GM21390 (cell line): ENCODE data around the gene LPAR5.
"Not testable (repeated sequence)": the region's sequence is repeated elsewhere in the genome, so short reads cannot be mapped to it uniquely, and the experiment has no call there.

ENCODE experiments used
- ATAC-seq: cut with Tn5 transposase; IDR thresholded peaks from one replicate; pipeline ENCODE4 v1.9.1; 2021; ENCODE audit not compliant: unreplicated experiment

The LPAR5 gene

DNA sequence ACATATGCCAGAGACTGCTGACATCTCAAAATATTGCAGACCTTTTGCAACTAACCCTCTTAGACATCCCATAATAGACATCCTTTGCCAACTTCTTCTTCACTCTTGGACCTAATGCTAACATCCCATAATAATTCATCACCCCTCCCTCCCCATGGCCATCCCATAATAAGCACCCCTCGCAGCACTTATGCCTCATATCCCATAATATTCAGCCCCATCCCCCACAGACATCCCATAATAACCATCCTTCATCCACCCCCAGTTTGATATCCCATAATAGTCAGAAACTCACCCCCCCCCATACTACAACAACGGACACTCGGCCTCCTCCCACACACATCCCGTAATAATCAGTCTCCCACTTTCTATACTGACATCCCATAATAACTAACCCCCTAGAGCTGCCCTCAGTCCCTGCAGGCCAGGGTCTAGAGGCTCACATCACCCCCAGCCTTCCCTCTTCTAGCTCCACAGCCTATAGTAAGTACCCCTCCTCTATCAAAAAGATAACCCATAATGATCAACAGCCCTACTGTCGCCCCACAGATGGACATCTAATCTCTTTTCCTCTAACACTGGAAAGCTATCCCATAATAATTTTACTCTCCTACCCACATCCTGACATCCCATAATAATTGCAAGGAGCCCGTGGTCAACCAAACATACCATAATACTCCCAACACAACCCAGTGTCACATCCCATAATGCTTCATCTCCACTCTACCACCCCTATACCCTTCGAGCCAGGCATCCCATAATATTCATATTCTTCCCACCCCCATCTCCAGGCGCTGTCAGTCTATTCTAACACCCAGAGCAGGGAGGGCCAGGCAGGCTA is 27.8 kb downstream of the LPAR5 start:
- no peak for ATAC-seq

DNA sequence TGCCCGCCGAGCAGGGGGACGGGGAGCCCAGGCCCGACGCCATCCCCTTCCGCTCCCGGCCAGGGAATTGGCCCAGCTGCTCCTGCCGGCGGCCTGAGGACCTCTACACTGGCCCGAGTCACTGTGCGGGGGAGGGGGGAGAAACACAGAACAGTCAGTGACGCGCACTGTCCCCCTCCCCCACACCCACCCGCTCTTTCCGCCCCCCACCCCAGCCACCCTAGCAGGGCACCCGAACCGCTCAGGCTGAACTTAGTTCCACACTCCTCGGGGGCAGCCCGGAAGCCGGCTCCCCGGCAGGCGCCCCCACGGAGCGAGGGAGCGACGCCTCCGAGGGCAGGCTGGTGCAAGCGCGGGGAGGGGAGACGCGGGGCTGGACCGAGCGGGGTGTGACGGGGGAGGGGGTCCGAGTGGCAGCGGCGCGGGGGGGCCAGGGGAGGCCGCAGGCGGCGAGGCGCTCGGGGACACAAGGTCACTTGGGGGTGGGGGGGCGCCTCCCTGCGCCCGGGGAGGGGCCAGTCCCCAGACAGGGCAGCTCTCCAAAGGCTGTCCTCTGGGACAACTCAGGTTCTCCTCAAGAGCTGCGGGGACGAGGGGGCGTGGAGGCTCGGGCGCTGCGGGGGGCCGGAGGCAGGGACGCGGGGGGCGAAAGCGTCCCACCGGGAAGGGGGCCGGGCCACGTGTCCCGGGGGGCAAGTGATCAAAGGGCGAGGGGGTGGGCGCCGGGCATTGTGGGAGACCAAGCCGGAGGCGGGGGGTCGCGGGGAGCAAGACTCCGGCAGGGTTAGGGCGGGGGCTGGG is 29.2 kb downstream of the LPAR5 start:
- ATAC-seq: no peak

DNA sequence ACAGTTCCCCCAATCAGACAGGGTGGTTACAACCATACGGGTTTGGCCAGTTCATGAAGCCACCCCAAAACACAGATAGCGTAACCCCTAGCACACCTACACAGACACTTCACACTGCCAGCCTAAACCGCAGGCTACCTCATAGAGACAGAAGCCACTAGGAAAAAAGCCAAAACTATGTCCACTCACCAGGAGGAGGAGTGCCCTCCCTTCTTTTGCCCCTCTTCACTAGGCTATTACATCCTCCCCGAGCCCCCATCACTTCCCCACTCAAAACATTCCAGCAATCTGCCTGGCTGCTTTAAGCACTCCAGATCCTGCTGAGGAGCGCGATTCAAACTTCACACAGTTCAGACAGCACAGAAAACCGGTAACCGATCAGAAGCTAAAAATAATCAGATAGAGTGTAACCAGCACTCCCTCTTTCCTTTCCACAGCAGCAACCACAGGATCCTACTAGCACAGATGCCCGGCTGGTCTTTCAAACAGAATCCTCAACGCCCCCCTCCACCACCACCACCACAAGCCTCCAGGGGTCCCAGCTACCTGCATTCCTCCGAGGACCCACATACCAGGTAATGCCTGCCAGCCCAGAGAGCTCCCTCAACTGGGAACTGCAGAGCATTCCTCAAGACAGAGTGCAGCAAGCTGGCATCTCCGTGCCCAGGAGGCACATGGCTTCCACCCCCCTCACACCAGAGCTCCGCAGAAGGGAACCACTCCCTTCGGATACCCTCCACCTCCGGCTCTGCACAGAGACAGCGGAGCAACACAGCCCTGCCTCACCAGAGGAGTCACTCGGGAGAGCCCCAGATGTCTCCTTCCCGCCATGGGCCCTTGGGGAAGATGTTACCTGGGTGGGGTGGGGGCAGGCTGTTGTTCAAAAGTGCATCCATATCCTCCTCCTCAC is 30.1 kb downstream of the LPAR5 start:
- ATAC-seq: no peak

DNA sequence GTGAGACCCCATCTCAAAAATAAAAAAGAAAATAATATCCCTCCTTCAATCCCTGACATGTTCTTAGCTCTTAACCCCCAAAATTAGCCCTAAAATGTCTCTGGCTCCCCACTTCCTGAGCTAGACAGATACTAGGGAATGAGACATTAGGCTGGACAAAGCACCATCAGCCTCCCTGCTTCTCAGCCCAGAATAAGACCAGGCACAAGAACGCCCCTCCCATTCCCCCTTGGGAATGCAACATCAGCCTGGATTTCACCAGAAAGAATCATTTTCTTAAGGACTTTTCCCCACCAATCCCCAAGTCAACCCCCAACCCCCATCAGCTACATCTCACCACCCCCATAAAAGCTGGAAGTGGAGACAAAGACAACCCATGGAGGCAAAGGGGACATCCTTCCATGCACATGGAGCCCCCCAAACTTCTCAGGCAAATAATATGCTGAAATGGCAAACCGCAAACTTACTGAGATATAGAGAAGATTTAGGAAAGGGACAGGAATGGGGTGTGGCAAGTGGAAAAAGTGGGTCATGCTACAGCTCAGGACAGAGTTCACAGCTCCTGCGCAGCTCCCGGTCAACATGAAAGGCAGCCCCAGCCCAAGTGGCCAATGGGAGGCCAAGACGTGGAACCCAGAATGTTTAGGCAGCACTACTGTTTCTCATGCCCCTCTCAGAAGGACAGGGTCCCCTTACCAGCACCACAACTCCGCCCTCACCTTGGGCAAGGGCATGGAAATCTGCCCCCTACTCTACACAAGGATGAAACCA is 31.3 kb downstream of the LPAR5 start:
- ATAC-seq: no peak

DNA sequence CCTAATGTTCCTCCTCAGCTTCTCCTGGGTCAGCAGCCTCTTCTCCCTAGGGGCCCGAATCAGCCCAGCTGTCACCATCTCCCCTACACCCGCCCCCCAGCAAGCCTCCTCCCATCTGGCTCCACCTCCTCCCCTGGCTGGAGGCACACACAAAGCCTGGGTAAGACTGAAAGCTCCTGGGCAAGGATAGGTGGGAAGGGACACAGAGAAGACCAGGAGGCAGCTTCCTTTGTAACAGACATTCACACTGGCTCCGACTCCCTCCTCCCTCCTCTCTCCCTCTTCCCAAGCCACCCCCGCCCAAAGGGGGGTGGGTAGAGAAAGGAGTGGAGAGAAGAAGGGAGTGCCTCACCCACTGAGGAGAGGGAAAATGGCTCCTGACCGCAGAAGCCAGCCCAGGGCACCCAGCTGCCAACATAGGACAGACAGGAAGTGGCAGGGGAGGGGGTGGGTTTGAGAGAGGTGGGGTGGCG is 32.6 kb downstream of the LPAR5 start:
- ATAC-seq: no peak

DNA sequence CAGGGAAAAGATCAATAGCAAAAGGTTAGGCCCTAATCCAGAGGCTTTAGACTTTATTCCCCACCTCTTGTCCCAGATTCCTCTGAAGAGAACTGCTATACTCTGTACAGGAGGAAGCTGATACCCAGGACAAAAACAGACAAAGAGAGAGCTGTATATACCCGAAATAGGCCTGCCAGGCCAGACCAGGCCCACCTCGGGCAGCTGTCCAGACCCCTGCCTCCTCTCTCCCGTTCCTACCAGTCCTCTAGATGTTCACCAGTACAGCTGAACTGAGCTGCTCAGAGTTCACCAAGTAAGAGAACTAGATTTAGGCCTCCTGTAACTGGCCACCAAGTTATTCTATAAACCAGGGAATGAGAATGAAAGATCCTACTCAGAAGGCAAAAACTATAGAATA is 33.2 kb downstream of the LPAR5 start:
- ATAC-seq: no peak

DNA sequence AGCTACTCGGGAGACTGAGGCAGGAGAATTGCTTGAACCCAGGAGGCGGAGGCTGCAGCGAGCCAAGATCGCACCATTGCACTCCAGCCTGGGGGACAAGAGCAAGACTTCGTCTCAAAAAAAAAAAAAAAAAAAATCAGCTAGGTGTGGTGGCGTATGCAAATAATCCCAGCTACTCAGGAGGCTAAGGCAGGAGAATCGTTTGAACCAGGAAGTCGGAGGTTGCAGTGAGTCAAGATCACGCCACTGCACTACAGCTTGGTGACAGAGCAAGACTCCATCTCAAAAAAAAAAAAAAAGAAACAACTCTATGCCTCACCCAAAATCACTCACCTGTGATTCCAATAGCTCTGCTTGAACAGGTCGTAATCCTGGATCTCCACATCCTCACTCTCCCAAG is 40.1 kb downstream of the LPAR5 start:
- ATAC-seq: not testable (repeated sequence)

DNA sequence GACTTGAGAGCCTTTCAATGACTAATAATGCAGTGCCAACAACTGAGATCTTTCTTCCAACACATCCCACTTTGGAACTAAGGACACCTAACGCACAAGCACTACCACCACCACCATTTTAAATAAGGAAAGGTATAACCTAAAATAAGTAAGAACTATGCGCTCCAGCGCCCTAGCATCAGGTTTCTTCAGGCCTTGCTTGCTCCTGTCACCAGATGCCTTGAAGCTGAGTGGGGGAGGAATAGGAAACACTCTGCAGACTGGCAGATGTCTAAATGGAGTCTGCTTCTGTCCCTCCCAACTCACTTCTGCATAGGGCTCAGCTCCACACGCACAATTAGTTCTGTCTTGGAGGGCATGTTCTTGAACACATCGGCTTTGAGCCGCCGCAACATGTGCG is 43.7 kb downstream of the LPAR5 start:
- no peak for ATAC-seq

DNA sequence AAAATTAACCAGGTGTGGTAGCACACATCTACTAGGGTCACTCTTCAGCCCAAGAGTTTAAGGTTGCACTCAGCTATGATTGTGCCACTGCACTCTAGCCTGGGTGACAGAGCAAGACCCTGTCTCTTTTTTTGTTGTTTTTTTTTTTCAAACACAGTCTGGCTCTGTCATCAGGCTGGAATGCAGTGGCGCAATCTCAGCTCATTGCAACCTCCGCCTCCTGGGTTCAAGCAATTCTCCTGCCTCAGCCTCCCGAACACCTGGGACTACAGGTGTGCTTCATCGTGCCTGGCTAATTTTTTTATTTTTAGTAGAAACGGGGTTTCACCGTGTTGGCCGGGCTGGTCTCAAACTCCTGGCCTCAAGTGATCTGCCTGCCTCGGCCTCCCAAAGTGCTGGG is 49.2 kb downstream of the LPAR5 start:
- ATAC-seq: not testable (repeated sequence)

DNA sequence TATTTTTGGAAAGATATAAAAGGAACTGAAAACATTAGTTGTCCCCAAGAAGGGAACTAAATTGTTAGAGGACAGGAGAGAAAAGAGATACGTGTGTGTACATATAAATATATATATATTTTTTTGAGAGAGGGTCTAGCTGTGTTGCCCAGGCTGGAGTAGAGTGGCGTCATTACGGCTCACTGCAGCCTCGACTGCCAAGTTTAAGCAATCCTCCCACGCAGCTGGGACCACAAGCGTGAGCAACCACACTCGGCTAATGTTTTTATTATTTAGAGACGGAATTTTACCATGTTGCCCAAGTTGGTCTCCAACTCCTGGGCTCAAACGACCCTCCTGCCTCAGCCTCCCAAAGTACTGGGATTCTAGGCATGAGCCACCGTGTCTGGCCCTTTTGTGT is 51.5 kb downstream of the LPAR5 start:
- ATAC-seq: no peak

DNA sequence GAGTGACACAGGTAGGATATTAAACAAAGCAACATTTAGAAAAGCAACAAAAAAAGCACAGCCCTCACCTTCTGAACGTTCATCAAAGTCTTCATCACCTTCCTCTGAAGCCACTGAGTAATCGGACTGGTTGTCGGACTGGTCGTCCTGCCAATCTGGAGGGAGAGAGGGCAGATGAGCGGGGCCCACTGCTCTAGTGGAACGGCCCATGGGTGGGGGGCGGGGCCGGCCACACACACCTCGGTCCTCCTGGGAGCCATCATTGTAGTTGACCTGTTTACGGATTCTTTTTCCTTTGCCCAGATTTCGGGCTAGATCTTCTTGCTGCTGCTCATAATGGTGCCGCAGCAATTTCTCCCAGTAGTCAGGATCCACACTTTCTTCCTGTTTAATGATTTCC is 52.8 kb downstream of the LPAR5 start:
- ATAC-seq: no peak

DNA sequence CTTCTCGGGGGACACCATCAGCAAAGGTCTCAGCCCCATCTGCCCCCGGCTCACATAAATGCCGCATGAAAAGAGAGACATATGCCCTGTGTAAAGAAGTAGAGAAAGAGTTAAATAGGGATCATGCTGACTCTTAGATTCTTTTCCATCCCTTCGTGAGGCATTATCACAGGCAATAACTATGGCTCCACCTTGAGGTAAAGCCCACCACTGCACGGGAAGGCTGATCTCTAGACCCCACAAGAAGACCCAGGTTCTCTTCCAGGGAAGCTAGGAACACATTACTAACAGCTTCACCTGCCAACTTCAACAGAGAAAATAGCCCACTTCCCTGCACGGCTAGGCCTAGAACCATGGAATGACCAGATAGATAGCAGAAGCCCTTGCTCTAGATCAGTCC is 53.6 kb downstream of the LPAR5 start:
- ATAC-seq: no peak

DNA sequence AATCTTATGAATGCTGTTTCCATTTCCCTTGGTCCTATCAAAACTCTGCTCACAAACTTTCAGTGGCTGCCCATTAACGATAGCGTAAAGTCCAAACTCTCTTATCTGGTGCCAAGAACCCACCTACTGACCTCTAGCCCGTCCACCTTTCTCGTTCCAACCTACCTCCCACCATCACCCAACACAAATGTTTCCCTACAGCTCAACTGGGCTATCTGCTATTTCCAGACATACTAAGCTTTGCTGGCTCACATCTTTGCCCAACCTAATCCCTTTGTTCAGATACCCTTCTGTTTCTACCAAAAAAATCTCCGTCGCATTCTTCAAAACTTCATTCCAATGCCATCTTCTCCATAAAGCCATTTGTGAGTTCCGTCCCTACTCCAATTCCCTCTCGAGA is 60.1 kb downstream of the LPAR5 start:
- no peak for ATAC-seq

DNA sequence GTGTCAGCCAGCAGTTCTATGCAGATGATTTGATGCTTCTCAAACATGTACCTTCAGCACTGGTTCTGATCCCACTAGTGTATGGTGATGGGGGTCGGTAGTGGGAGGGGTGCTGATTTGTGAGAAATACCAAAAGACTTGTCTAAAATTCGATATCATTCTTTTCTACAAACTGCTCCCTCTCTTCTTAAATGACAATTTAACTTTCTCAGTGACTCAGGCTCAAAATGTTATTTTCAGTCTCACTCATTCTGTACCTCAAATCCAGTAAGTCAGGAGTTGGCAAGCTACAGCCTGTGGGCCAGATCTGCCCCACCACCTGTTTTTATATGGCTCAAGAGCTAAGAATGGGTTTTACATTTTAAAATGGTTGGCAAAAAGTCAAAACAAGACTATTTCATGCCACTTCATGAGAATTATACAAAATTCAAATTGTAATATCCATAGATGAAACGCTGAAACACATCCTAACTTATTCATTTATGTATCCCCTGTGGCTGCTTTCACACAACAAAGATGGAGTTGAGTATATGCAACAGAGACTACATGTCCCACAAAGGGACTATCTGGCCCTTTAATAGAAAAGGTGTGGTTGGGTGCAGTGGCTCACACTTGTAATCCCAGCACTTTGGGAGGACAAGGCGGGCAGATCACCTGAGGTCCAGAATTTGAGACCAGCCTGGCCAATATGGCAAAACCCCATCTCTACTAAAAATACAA is 61.0 kb downstream of the LPAR5 start:
- no peak for ATAC-seq

DNA sequence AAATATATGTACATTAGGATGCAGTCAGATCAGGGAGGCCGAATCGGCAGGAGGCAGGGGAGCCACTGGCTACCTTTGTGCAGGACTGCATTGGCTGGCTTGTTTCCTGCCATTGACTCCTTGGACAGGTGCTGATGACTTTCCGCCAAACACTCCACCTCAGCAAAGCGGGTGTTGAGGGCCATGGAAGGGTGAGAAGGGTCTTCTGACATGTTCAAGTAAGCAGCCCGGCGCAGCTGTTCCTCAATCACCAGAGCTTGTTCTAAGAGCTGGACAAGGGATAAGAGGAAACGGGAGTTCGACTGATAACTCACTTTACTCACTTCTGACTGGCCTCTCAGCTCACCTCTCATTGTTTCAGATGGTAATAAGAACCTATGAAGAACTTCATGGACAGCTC is 62.8 kb downstream of the LPAR5 start:
- no peak for ATAC-seq

DNA sequence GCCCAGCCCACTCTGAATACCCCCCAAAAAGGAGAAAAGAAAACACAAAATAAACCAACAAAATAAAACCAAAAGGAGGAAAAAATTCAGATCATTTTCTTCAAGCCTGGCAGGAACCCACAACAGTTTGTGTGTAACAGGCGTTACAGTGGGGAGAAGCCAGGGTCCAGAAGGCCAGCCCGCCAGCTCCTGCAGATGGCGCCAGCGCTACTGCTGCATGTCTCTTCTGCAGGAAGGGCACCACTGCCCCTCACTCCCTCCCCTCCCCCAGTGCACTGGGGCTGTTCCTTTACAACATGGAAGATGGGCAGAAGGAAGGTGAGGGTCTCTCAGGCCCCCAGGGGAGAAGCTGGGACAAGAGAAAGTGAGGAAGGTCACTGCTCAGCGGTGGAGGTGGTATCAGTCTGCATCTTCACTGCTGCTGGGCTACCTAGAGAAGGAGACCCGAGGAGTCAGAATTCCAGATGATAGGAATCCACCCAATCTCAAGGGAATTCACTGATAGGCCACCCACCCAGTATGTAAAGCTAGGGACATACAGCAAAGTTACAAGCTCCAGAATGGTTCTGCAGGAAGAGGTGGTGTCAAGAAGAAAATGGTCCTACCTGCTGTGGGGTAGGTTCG is 65.4 kb downstream of the LPAR5 start:
- no peak for ATAC-seq

DNA sequence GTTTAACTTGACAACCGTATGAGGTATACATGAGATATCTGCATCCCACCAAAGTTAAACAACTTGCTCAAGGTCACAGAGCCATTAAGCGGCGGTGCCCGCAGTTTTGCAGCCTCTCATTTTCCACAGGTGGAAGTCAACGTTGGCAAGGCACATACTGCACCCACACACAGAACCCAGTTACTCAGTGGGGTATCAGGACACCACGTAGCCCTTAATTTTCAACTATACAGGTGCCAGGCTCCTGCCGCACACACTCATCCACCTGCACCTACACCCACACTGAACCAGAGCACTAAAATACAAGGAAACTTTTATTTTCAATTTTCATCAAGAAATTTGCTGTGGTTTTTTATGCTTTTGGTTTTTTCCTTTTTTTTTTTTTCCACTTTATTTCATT is 66.0 kb downstream of the LPAR5 start:
- no peak for ATAC-seq

DNA sequence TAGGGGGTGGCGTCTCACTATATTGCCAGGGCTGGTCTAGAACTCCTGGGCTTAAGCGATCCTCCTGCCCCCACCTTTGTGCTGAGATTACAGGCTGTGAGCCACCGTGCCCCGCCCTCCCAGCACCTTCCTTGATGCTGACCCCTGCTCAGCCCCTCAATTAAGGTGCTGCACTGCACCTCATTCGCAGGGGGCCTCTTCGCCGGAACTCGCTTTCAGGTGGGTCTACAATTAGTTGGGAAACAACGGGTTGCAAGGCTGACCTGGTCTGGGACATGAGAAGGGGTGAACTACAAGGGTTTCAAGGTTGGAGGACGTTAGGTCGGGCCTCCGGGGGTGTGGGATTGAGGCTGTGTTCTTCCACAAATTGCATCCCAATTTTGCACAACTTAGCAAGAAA is 66.4 kb downstream of the LPAR5 start:
- no peak for ATAC-seq
